ENCODE results near the gene SLC35A4.
"Not testable (repeated sequence)": the region's sequence is repeated elsewhere in the genome, so short reads cannot be mapped to it uniquely, and the experiment has no call there.

The SLC35A4 gene

DNA sequence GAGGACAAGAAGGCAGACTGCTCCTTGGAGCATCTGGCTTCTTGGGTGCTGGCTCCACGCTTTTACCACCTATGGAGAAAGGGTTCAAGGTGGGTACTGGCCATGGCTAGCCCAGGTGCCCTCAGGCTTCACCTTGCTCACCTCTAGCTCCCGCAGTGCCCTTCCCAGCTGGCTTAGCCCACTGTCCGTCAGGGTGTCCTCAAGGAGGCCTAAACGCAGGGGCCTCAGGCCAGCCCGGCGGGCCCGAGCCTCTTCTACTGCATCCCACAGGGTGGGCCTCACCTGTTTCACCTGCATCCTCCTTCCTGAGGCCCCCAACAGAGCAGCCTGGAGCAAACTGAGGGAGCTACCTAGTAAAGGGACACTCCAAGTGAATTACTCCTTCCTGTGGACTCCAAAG lies 9.1 kb downstream of the SLC35A4 start:
- no peak overlapping the region for H3K4me3 ChIP-seq (ENCODE audit: low read depth, low read length)
- TF ChIP-seq, protein P1, sequence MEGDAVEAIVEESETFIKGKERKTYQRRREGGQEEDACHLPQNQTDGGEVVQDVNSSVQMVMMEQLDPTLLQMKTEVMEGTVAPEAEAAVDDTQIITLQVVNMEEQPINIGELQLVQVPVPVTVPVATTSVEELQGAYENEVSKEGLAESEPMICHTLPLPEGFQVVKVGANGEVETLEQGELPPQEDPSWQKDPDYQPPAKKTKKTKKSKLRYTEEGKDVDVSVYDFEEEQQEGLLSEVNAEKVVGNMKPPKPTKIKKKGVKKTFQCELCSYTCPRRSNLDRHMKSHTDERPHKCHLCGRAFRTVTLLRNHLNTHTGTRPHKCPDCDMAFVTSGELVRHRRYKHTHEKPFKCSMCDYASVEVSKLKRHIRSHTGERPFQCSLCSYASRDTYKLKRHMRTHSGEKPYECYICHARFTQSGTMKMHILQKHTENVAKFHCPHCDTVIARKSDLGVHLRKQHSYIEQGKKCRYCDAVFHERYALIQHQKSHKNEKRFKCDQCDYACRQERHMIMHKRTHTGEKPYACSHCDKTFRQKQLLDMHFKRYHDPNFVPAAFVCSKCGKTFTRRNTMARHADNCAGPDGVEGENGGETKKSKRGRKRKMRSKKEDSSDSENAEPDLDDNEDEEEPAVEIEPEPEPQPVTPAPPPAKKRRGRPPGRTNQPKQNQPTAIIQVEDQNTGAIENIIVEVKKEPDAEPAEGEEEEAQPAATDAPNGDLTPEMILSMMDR (IDR thresholded peaks at IDR 0.05; ENCODE audit: low read depth, low read length) = no peak

DNA sequence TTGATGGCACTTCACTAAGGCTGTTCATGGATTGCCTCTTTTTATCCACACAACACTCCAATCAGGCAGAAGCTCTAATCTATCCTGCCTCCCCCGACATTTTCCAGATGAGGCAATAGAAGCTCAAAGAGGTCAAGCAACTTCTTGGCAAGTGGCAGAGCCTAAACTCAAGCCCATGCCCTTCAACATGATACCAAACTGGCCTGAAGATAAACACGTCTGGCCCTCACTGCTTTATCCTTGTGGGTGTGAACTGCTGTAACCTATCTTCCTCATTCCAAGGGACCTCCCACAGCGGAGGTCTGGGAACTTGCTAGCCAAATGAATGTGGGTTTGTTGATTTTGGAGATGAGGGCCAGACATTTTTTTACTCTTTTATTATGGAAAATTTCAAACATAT lies 9.5 kb downstream of the SLC35A4 start:
- no peak overlapping the region for H3K4me3 ChIP-seq (ENCODE audit: low read depth, low read length)
- TF ChIP-seq, protein P1 (IDR thresholded peaks at IDR 0.05; ENCODE audit: low read depth, low read length) = no peak

DNA sequence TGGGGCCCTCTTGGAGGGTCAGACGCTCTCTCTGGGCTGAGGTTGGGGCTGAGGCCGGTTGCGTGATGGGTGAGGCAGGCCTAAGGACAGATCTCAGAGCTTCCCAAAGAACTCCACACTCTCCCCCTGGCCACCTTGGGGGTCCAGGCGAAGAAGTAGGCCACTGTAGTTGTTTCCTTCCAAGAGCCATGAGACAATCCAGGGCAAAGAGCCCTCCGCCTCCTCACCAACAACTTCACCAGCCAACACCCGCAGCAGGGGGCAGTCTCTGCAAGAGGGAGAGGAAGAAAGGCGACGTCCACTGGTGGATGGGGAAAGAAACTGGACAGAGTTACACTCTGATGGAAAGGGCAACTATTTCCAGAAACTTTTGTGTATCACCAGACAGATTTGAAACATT lies 10.7 kb downstream of the SLC35A4 start:
- TF ChIP-seq, protein P1 (IDR thresholded peaks at IDR 0.05; ENCODE audit: low read depth, low read length) = 0 out of 2 replicates have a peak, but pooled peaks have one; percentile 9
- H3K4me3 ChIP-seq (ENCODE audit: low read depth, low read length) = no peak overlapping the region

DNA sequence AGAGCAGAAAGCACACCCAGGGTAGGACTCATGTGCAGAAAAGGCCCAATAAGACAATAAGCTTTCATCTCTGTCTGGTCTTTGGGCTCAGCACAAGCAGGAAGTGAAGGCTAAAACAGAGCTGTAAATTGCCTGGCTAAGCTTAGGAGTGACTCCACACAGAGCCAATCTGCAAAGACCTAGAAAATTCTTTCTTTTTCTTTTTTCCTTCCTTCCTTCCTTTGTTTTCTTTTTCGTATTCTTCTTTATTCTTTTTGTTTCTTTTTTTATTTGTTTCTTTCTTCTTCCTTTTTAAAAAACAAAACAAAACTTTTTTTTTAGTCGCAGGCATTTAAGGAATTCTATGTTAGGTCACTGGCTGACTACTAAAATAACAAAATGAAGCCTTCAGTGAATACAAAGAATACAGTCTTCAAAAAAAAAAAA lies 12.2 kb downstream of the SLC35A4 start:
- TF ChIP-seq, protein P1 (IDR thresholded peaks at IDR 0.05; ENCODE audit: low read depth, low read length) = no peak
- H3K4me3 ChIP-seq (ENCODE audit: low read depth, low read length) = no peak overlapping the region

DNA sequence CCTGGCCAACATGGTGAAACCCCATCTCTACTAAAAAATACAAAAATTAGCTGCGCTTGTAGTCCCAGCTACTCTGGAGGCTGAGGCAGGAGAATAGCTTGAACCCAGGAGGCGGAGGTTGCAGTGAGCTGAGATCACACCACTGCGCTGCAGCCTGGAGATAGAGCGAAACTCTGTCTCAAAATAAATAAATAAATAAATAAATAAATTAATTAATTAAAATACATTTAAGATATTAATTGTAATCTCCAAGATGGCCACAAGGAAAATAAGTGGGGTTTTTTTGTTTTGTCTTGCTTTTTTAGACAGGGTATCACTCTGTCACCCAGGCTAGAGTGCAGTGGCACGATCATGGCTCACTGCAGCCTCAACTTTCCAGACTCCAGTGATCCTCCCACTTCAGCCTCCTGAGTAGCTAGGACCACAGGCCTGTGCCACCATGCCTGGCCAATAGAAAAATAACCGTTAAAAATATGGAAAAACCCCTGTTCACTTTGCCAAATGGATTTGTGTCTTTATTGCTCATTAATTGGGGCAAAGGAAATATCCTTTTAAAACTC lies 14.6 kb downstream of the SLC35A4 start:
- not testable (repeated sequence) for H3K4me3 ChIP-seq (ENCODE audit: low read depth, low read length)

DNA sequence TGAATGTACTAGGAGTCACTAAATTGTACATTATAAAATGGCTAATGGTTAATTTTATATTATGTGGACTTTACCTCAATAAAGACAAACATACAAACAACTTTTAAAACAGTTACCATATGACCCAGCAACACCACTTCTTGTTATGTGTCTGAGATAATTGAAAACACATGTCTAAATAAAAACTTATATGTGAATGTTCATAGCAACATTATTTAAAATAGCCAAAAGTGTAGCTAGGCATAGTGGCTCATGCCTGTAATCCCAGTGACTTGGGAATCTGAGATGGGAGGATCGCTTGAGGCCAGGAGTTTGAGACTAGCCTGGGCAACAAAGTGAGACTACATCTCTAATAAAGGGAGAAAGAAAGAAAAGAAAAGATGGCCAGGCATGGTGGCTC lies 22.9 kb downstream of the SLC35A4 start:
- H3K4me3 ChIP-seq (ENCODE audit: low read depth, low read length) = no peak overlapping the region
- TF ChIP-seq, protein P1 (IDR thresholded peaks at IDR 0.05; ENCODE audit: low read depth, low read length) = no peak

DNA sequence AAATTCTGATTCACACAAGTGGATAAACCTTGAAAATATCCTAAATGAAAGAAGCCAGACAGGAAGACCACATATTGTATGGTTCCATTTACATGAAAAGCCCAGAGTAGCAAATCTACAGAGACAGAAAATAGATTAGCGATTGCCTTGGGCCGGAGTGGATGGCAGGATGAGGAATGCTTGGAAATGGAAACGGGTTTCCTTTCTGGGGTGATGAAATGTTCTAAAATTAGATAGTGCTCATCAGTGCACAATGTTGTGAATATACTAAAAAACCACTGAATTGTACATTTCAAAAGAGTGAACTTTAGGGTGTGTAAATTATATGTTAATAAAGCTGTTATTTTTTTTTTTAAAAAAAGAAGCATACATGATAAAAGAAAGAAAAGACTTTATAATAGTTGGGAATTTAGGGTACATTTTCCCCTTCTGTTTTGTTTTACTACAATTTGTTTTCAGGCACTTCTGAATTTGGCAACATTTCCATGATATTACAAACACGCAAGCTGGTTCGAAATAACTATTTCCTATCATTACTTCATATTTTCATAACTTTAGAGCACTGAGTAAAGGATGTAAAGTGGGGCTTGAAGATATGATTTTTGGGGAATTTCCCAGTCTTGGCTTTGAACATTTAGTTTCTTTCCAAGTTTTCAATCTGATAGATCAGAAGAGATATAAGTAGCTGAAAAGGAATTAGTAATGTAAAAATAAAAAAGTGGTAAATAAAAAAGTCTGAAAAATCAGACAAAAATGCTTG lies 23.9 kb downstream of the SLC35A4 start:
- TF ChIP-seq, protein P1 (IDR thresholded peaks at IDR 0.05; ENCODE audit: low read depth, low read length) = no peak
- H3K4me3 ChIP-seq (ENCODE audit: low read depth, low read length) = no peak overlapping the region

Measured in WI38 (cell line).